AG10803 (cell line): ENCODE data around the gene CLK4.

Source experiments
- DNase-seq: peaks from one replicate; pipeline ENCODE4 v3.0.0; 2010; ENCODE audit warnings: low read depth
- H3K4me3 ChIP-seq: 2 replicates; pipeline ENCODE4 v1.5.1; 2011; ENCODE audit warnings: mild to moderate bottlenecking, low read length, control low read depth
- TF ChIP-seq, protein P1 (sequence below): conservative IDR thresholded peaks from 2 replicates; pipeline ENCODE4 v1.5.1; 2011; ENCODE audit warnings: mild to moderate bottlenecking, low read length, control low read depth, inconsistent platforms

The CLK4 gene

GRCh38 chr5:178555005-178555404, 71.8 kb downstream of the CLK4 start:
- H3K4me3 ChIP-seq = no peak overlapping the region
- TF ChIP-seq, protein P1, sequence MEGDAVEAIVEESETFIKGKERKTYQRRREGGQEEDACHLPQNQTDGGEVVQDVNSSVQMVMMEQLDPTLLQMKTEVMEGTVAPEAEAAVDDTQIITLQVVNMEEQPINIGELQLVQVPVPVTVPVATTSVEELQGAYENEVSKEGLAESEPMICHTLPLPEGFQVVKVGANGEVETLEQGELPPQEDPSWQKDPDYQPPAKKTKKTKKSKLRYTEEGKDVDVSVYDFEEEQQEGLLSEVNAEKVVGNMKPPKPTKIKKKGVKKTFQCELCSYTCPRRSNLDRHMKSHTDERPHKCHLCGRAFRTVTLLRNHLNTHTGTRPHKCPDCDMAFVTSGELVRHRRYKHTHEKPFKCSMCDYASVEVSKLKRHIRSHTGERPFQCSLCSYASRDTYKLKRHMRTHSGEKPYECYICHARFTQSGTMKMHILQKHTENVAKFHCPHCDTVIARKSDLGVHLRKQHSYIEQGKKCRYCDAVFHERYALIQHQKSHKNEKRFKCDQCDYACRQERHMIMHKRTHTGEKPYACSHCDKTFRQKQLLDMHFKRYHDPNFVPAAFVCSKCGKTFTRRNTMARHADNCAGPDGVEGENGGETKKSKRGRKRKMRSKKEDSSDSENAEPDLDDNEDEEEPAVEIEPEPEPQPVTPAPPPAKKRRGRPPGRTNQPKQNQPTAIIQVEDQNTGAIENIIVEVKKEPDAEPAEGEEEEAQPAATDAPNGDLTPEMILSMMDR = no peak
- no peak for DNase-seq

GRCh38 chr5:178554311-178554710, 72.5 kb downstream of the CLK4 start:
- TF ChIP-seq, protein P1 = no peak
- no peak overlapping the region for H3K4me3 ChIP-seq
- DNase-seq = no peak

GRCh38 chr5:178553517-178553916, 73.3 kb downstream of the CLK4 start:
- no peak overlapping the region for H3K4me3 ChIP-seq
- TF ChIP-seq, protein P1 = no peak
- DNase-seq = no peak
